Brain microvascular endothelial cell (primary cell): ENCODE results near the gene VIPR2.

ENCODE experiments used
- DNase-seq: peaks from one replicate; pipeline ENCODE4 v3.0.0-alpha.2; 2020
- H3K27ac ChIP-seq: fragments of 250-450 bp; sonication (Bioruptor Pico); 2 replicates; pipeline ENCODE4 v1.5.1; 2020; ENCODE audit warnings: mild to moderate bottlenecking, moderate library complexity
- H3K27me3 ChIP-seq: fragments of 250-450 bp; sonication (Bioruptor Pico); replicated peaks from 2 replicates; pipeline ENCODE4 v1.5.1; 2020; ENCODE audit warnings: mild to moderate bottlenecking
- H3K36me3 ChIP-seq: fragments of 250-450 bp; sonication (Bioruptor Pico); replicated peaks from 2 replicates; pipeline ENCODE4 v1.5.1; 2020; ENCODE audit warnings: mild to moderate bottlenecking
- H3K4me3 ChIP-seq: 2 replicates; pipeline ENCODE4 v1.5.1; 2011; ENCODE audit warnings: low read depth, mild to moderate bottlenecking, control low read depth, low read length, moderate library complexity
- in situ Hi-C: cut with HindIII; loops from 2 replicates; pipeline ENCODE4 v1.10.0; 2017; ENCODE audit warnings: low sequenced_read_pairs, low pct_ligation_motif_present
- TF ChIP-seq, protein P1 (sequence below): IDR thresholded peaks from 2 replicates; pipeline ENCODE4 v1.5.1; 2011; ENCODE audit warnings: low read depth, mild to moderate bottlenecking, moderate library complexity, low read length, control low read depth, inconsistent platforms; ENCODE audit errors: missing control alignments

Gene VIPR2

DNA sequence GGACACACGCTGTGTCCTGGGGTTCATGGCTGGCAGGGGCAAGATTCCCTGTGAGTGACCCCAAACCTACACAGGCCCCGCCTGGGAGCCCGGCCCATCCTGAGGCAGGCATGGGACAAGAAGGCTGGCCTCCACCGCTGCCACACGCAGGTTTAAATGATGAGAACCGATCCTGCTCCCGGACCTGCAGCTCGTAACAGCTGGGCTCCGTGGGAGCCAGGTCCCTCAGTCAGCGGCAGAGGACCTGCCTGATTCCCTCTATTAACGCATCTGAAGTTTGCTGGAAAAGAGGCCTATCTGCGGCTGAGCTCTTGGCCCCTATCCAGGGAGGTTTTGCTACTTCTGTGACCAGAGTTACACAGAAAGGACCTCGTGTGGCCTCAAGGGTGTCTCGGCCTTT is 112.3 kb downstream of the VIPR2 start:
- Histone ChIP-seq H3K27ac (no peak overlapping the region), H3K4me3 (no peak overlapping the region), H3K27me3 (no peaks in the 10 kb centered on the region), H3K36me3 (no peaks in the 10 kb centered on the region)
- TF ChIP-seq, protein P1, sequence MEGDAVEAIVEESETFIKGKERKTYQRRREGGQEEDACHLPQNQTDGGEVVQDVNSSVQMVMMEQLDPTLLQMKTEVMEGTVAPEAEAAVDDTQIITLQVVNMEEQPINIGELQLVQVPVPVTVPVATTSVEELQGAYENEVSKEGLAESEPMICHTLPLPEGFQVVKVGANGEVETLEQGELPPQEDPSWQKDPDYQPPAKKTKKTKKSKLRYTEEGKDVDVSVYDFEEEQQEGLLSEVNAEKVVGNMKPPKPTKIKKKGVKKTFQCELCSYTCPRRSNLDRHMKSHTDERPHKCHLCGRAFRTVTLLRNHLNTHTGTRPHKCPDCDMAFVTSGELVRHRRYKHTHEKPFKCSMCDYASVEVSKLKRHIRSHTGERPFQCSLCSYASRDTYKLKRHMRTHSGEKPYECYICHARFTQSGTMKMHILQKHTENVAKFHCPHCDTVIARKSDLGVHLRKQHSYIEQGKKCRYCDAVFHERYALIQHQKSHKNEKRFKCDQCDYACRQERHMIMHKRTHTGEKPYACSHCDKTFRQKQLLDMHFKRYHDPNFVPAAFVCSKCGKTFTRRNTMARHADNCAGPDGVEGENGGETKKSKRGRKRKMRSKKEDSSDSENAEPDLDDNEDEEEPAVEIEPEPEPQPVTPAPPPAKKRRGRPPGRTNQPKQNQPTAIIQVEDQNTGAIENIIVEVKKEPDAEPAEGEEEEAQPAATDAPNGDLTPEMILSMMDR = no peak
- no peak for DNase-seq
- in situ Hi-C loops = no loop called here

DNA sequence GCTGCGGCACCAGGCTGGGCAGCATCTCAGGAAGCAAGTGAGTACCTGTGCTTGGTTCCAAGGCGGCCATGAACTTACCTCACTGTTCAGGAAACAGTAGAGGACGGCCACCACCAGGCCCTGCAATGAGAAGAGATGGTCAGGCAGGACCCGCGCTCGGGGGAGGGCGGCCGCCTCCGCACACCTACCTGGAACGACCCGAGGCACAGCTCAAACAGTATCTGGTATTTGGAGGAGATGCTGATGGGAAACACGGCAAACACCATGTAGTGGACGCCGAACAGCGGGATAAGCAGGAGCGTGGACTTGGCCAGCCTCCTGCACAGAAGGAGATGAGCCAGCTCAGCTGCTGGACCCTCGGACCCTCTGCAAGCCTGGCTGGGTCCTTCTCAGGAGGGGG is 112.9 kb downstream of the VIPR2 start:
- Histone ChIP-seq H3K36me3 (no peaks in the 10 kb centered on the region), H3K27me3 (no peaks in the 10 kb centered on the region), H3K4me3 (no peak overlapping the region), H3K27ac (no peak overlapping the region)
- TF ChIP-seq, protein P1 = no peak
- DNase-seq = no peak
- in situ Hi-C loops = no loop called here

DNA sequence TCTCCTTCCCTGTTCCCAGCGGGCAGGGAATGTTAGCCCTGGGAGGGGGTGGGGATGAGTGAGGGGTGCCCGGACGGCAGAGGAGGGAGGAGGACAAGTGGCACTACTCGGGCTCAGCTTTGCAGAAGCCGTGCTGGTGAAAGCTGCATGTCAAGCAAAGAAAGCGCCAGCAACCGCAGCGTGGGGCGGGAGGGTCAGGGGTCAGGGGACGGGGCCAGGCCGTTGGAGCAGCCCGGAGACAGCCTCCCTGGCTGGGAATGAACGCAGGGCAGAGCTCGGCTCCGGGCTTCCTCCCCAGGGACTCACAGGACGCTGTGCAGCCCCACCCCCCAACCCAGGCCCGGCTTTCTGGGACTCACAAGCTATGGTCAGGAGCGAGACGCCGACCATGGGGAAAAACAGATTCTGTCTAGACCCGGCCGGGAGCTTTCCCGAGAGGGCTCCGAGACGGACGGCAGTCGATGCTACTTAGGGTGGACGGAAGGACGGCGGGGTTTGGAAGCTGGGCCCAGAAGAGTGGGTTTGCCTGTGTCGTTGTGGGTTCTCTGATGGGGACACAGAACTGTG is 113.4 kb downstream of the VIPR2 start:
- H3K36me3 ChIP-seq = no peaks in the 10 kb centered on the region
- no peak overlapping the region for H3K27ac ChIP-seq
- TF ChIP-seq, protein P1 = no peak
- no peak for DNase-seq
- H3K27me3 ChIP-seq = no peaks in the 10 kb centered on the region
- in situ Hi-C loops = no loop called here
- peak overlapping the region; percentile 47 for H3K4me3 ChIP-seq

DNA sequence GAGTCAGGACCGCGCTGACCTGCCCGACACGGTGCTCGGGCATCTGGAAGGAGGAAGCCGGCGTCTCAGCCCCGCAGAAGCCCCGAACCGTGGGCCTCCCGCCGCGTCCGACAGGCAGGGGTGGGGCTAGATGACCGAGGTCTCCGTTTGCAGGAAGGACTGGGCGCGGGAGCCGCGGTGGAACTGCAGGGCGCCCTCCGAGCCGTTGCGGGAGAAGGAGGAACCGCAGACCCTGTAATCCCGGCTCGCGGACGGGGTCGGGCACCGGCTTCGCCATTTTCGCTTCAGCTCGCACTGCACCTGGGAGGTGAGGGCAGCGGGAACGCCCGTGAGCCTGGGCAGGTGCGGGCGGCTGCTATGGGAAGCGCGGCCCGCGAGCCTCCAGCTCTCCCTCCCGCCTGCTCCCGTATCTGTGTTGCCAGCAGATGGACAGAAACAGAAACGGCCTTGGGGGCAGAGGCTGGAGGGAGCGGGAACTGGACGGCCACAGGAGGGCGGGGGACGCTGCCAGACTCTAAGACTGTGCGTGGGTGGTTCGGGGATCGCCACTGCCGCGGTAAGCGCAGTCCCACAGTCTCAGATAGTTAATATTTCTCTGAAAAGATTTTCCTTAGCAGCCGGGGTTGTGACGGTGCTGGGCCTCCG is 114.1 kb downstream of the VIPR2 start:
- TF ChIP-seq, protein P1 = peak; percentile 30
- DNase-seq = peak; percentile 10
- no peak overlapping the region for H3K27ac ChIP-seq
- in situ Hi-C loops = no loop called here
- H3K27me3 ChIP-seq = no peaks in the 10 kb centered on the region
- no peaks in the 10 kb centered on the region for H3K36me3 ChIP-seq
- H3K4me3 ChIP-seq = peak overlapping the region; percentile 47

DNA sequence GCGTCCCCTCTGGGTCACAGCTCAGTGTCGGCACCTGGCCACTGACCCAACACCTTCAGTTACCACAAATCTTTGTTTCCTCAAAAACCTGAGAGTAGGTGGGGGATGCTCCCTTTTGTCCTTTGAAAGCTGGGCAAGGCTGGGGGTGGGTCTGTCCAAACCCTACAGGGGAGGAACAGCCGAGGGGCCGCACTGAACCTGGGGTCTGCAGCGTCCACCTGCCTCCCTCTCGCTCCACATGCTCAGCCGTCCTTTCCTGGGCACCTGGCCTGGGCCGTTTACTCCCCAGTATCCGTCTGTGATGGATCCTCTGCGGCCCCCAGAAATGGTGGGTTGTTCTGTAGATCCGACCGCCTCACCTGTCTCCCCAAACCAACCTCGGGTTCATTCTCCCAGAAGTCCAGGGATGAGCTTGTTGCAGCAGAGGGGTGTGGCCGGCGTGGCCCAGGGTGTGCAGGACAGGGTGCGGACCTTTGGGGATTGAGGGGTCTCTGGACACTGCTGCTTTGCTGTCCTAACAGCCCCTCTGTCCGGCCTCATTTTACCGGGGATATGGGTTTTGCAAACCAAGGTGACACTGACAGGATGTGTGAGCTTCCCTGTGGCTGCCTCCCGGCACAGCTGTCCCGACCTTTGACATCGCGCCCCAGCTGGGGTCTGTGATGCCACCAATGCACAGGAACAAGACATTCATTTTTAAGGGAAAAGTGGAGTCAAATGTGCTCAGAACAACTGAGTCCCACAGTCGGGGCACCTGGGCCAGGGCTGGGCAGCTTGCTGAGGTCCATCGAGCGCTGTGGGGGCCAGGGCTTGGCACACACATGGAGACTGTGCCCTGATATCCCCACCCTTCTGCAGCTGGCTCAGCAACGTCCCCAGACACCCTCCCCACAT is 115.9 kb downstream of the VIPR2 start:
- in situ Hi-C loops = no loop called here
- Histone ChIP-seq H3K36me3 (no peaks in the 10 kb centered on the region), H3K27me3 (no peaks in the 10 kb centered on the region), H3K27ac (no peak overlapping the region), H3K4me3 (no peak overlapping the region)
- no peak for DNase-seq
- TF ChIP-seq, protein P1 = no peak
